T1000 (cell line): ENCODE data around the gene ARHGEF33.
"Not testable (repeated sequence)": the region's sequence is repeated elsewhere in the genome, so short reads cannot be mapped to it uniquely, and the experiment has no call there.

Source experiments
- DNase-seq: peaks from one replicate; lab custom pipeline; 2025; ENCODE audit warnings: mixed read lengths; lab: John Stamatoyannopoulos, UW

The ARHGEF33 gene

DNA sequence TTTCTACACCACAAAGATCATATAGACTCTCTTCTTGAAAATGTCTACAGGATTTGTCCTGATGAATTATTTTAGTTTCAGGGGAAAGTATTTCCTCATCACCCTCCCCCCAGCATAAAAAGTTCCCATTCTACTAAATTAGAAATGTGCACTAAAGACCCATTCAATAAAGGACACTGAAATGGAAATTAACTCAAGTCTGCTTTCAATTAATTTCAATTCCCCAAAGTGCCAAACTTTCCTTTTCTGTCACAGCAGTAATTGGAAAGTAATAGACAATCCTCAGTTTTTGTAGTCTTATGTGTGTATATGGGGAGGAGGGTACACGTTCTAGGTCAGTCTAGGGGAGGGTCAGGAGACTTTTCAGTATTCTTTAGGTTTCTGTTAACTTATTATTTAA, 21.5 kb downstream of the ARHGEF33 start:
- no peak for DNase-seq

DNA sequence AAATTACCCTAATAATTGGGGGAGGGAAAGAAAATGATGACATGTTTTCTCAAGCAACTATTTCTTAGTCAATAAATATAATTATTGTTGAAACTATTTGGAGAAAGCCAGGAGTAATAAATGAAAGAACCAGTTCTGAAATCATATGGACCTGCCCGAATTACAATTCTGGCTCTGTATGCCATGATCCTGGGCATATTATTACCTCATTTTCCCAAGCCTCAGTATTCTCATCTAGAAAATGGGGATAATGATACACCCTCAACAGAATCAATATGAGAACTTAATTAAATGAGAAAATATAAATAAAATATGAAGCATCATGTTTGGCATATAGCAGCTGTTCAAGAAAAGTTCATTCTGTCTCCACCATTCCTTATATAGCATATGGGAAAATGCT, 22.9 kb downstream of the ARHGEF33 start:
- no peak for DNase-seq

DNA sequence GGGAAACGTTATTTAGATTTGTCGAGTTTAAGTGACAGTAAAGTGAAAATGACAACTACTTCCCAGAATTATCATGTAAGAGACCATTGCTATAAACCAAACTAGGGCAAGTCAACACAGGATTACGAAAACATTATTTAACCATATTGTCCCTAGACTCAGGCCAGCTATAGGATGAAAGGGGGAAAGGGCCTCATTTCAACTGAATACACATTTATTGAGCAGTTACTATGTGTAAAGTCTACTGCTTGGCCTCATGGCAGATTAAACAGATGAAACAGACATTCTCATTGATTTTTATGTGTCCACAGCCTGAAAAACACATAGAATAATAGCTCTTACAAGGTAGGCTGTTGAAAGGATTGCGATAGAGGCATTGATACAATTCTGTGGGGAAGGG, 32.7 kb downstream of the ARHGEF33 start:
- no peak for DNase-seq

DNA sequence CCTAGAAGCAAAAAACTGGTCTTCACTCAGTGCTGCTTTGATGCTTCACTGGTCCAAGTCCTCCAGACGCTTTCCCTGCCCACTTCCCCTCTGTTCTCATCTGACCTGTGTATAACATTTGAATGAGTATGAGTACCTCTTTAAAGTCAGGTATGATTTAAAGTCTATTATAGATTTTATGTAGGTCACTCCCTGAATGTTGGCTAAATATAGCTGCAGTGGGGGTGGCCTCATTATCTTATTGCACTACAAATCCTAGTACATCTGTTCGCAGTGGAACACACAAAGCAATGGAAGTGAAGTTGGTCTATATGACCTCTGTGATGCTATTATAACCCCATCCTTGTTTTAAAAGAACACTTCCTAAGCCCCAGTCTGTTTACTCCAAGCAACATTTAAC, 33.2 kb downstream of the ARHGEF33 start:
- DNase-seq = no peak

DNA sequence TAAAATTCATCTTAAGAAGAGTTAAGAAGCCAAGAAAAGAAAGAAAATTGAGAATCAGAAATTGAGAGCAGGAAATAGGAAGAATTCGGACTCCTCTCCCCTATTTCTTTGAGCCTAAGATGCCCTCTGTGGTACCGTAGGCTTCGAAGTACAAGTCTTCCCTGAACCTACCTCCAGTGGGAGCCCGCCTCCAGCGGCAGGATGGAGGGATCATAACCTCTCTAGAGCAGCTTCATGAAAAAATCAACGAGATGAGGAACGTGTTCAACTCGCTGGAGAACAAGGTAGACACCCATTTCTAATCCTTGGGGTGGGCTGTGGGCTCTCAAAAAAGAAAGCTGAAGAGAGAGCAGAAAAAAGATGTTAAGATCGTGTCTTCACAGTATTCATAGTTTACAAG, 36.3 kb downstream of the ARHGEF33 start:
- no peak for DNase-seq

DNA sequence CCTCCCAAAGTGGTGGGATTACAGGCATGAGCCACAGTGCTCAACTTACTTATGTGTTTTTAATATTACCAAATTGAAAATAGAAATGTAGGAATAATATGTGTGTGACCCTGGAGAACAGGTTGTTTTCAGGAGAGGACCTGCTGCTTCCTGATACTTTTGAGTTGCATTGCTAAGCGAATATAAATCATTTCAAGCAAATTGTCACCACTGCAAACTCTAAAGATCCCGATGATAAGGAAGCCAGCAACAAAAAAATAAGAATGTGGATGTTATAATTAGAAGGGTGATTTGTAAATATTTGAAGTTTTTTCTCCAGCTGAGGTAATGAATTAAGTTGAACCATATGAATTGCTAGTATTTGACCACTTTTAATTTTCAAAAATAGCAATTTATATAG, 40.9 kb downstream of the ARHGEF33 start:
- no peak for DNase-seq

DNA sequence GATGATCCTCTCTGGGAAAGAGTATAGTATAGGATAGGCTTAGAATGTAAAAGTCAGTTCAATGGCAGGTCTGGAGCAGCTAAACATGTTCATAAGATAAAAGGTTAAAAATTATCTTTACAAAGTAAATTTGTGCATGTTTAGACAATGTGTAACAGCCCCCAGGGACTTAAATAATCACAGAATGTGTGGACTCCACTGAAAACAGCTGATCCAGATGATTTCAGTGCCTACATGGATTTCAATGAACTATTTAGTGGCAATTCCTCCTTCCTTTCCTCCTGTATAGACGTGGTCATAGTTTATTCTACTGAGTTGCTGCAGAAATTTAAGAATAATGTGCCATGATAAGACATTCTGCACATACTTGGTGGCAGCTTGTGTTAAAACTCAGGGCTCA, 42.9 kb downstream of the ARHGEF33 start:
- DNase-seq = no peak

GRCh38 chr2:38933653-38934052, 44.0 kb downstream of the ARHGEF33 start:
- no peak for DNase-seq

- DNase-seq = no peak
Measured at GRCh38 chr2:38934742-38935141, 45.1 kb downstream of the ARHGEF33 start.

- no peak for DNase-seq
Measured at GRCh38 chr2:38935568-38936172, 46.0 kb downstream of the ARHGEF33 start.

DNA sequence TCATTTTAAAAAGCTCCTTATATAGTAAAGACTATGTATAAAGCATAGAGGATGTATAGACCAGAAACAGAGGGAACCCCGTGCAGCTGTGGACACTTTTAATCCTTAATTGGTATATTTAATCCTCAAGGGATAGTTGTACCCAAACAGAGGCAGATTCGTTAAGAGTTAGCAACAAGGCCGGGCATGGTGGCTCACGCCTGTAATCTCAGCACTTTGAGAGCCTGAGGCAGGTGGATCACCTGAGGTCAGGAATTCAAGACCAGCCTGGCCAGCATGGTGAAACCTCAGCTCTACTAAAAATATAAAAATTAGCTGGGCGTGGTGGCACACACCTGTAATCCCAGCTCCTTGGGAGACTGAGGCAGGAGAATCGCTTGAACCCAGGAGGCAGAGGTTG, 46.8 kb downstream of the ARHGEF33 start:
- DNase-seq = not testable (repeated sequence)

GRCh38 chr2:38937548-38937947, 47.9 kb downstream of the ARHGEF33 start:
- DNase-seq = no peak

GRCh38 chr2:38940746-38941145, 51.1 kb downstream of the ARHGEF33 start:
- DNase-seq = no peak

DNA sequence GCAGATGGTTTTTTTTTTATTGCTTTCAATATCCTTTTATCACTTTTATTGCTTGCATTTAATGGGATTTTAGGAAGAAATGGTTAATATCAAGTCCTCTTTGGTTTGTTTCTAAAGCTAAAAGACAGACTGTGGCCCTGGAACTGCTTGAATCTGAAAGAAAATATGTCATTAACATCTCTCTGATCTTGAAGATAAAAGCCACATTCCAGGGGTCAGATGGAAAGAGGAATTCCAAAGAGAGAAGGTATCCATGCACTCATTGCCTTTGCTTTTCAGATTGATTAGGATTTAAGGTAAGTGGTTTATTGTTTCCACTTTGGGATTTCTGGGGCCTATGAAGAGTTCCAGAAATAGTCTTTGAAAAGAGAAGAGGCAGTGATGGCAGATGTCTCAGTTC, 54.1 kb downstream of the ARHGEF33 start:
- DNase-seq = no peak

DNA sequence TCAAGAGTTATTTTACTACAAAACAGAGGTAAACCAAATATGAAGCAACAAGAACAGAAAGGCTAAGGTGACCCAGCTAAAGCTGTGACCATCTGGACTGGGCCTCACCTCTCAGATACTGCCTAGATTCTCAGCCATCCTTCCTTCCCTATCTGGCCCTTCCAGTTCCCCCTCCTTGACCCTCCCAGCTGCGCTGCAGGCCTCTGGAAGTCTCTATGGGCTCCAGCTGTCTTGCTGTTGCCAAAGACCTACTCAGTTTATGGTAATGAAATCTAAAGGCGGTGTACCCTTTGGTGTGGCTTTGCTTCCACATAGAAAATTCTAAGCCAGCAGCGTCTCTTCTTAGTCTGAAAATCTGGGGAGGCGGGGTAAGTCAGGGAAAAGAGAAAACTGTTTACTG, 55.7 kb downstream of the ARHGEF33 start:
- DNase-seq = no peak

- no peak for DNase-seq
Measured at GRCh38 chr2:38945911-38946310, 56.2 kb downstream of the ARHGEF33 start.

- peak; percentile 68 for DNase-seq
Measured at GRCh38 chr2:38947241-38948239, 57.9 kb downstream of the ARHGEF33 start.

GRCh38 chr2:38948387-38948882, 58.8 kb downstream of the ARHGEF33 start:
- no peak for DNase-seq

- DNase-seq = no peak
Measured at GRCh38 chr2:38948995-38949394, 59.3 kb downstream of the ARHGEF33 start.

DNA sequence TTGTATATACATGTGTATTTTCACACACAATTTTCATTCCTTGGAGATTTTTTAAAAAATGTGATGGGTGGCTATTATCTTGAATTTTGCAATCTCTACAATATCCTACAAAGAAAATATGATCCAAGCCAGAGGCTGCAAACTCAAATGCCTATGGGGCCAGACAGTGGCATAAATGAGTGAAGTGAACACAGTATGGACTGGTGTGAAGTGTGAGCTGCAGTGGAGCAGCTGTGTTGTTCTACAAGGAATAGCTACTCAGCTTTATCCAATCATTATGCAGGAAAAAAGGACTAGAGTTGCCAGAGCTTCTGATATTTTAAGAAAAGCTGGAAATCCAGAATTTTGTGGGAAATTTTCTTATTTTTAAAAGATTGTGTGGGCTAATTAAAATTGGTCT, 62.1 kb downstream of the ARHGEF33 start:
- DNase-seq = no peak

- DNase-seq = no peak
Measured at GRCh38 chr2:38957972-38958371, 68.3 kb downstream of the ARHGEF33 start.

GRCh38 chr2:38959466-38959865, 69.8 kb downstream of the ARHGEF33 start:
- no peak for DNase-seq

- DNase-seq = no peak
Measured at GRCh38 chr2:38959938-38960608, 70.4 kb downstream of the ARHGEF33 start.
